A673 (cell line): ENCODE data around the gene TXN. TPM values are rescaled to one million over a fixed set of nuclear protein-coding genes. Genes with fewer than 3 reads are reported as not detected.

Experiments
- BruUV-seq: library from RNA; stranded (reverse); fragments of 400-500 nt; replicated peaks from 2 replicates; lab custom pipeline; 2021; lab: Mats Ljungman, UMichigan
- CTCF ChIA-PET: fragments of 300-600 bp; sonication (Branson Sonifier 250); formaldehyde crosslinking; loops from one replicate; lab custom pipeline; 2022; ENCODE audit warnings: antibody characterized with exemption; lab: Charles Lee
- POLR2A ChIA-PET: fragments of 300-600 bp; sonication (Branson Sonifier 250); formaldehyde crosslinking; loops from one replicate; lab custom pipeline; 2022; ENCODE audit warnings: antibody characterized with exemption; ENCODE audit not compliant: low non-redundant PET; lab: Charles Lee
- DNase-seq: peaks from one replicate; pipeline ENCODE4 v3.0.0-alpha.2; 2015; ENCODE audit warnings: low spot score
- H3K27ac ChIP-seq: fragments of 200-600 bp; sonication (generic); 2 replicates; pipeline ENCODE4 v1.5.1; 2016; ENCODE audit warnings: mixed run types, low read depth, mild to moderate bottlenecking, mixed read lengths, antibody characterized with exemption, low read length; ENCODE audit not compliant: poor library complexity, severe bottlenecking
- H3K27me3 ChIP-seq: fragments of 200-600 bp; sonication (generic); replicated peaks from 2 replicates; pipeline ENCODE4 v1.6.1; 2017; ENCODE audit warnings: mixed run types, low read depth, mild to moderate bottlenecking, mixed read lengths, antibody characterized with exemption, low read length; ENCODE audit not compliant: insufficient read depth, poor library complexity
- H3K36me3 ChIP-seq: fragments of 200-600 bp; sonication (generic); 2 replicates; pipeline ENCODE4 v1.6.1; 2016; ENCODE audit warnings: mixed run types, mild to moderate bottlenecking, mixed read lengths, antibody characterized with exemption, low read length; ENCODE audit not compliant: insufficient read depth, poor library complexity, severe bottlenecking
- H3K4me1 ChIP-seq: fragments of 200-600 bp; sonication (generic); 2 replicates; pipeline ENCODE4 v1.6.1; 2017; ENCODE audit warnings: mixed run types, mild to moderate bottlenecking, mixed read lengths, antibody characterized with exemption, low read length; ENCODE audit not compliant: insufficient read depth, poor library complexity, severe bottlenecking
- H3K4me3 ChIP-seq: fragments of 200-600 bp; sonication (generic); 2 replicates; pipeline ENCODE4 v1.5.1; 2016; ENCODE audit warnings: low read depth, mixed run types, mild to moderate bottlenecking, mixed read lengths, low read length; ENCODE audit not compliant: poor library complexity, severe bottlenecking
- H3K9me3 ChIP-seq: fragments of 200-600 bp; sonication (generic); 2 replicates; pipeline ENCODE4 v1.6.1; 2016; ENCODE audit warnings: mixed run types, low read depth, mild to moderate bottlenecking, mixed read lengths, antibody characterized with exemption, low read length; ENCODE audit not compliant: poor library complexity, severe bottlenecking
- CTCF ChIP-seq: fragments of 300-800, 200-600 bp; sonication (generic); conservative IDR thresholded peaks from 2 replicates; pipeline ENCODE4 v1.5.1; 2017; ENCODE audit warnings: low read depth, mild to moderate bottlenecking, antibody characterized with exemption, low read length, moderate library complexity, mixed read lengths
- EZH2 ChIP-seq: fragments of 200-600 bp; sonication (generic); IDR thresholded peaks from 2 replicates; pipeline ENCODE4 v1.6.1; 2017; ENCODE audit warnings: borderline replicate concordance, low read depth, mild to moderate bottlenecking, mixed read lengths, antibody characterized with exemption, low read length; ENCODE audit not compliant: poor library complexity, severe bottlenecking
- intact Hi-C: fragments of 100-400 bp; cut with micrococcal nuclease; formaldehyde crosslinking; loops from one replicate; pipeline ENCODE4 v1.10.0; 2022; ENCODE audit not compliant: unreplicated experiment
- total RNA-seq: library from RNA; stranded (reverse); gene quantifications from 2 replicates; pipeline ENCODE4 v1.2.3, GENCODE V29; 2021

The TXN gene
- total RNA-seq, 1 experiment from 2014 or later: 284 TPM

GRCh38 chr9:110214090-110214489, 42.2 kb downstream of the TXN start:
- DNase-seq: no peak
- H3K27ac ChIP-seq: no peak overlapping the region
- no peaks in the 10 kb centered on the region for H3K4me1 ChIP-seq
- BruUV-seq: no TSS peak
- H3K27me3 ChIP-seq: peaks cover 4% of the 10 kb centered on the region
- no peaks in the 10 kb centered on the region for H3K36me3 ChIP-seq
- intact Hi-C loops: no loop called here
- POLR2A ChIA-PET: no interaction called here
- no peaks in the 10 kb centered on the region for H3K9me3 ChIP-seq
- CTCF ChIA-PET: no interaction called here
- TF ChIP-seq CTCF: no peak
- no peak overlapping the region for H3K4me3 ChIP-seq

- POLR2A ChIA-PET: no interaction called here
- intact Hi-C loops: no loop called here
Observed at GRCh38 chr9:110213413-110214044, 42.8 kb downstream of the TXN start.

GRCh38 chr9:110208031-110208430, 48.3 kb downstream of the TXN start, which contains the start of gene C9orf152:
Gene C9orf152 (minus strand): TSS chr9:110208159. CDS start chr9:110207579, 580 bp downstream.
- Histone ChIP-seq H3K9me3 (no peaks in the 10 kb centered on the region), H3K27ac (no peak within 1 kb of the TSS), H3K4me1 (no peaks in the 10 kb centered on the region), H3K4me3 (no peak within 1 kb of the TSS), H3K27me3 (no peaks in the 10 kb centered on the region), H3K36me3 (no peaks in the 10 kb centered on the region)
- TF ChIP-seq CTCF: no peak
- TF ChIP-seq EZH2: no peak
- ChIA-PET POLR2A (no interaction called here), CTCF (no interaction called here)
- intact Hi-C loops: no loop called here
- DNase-seq: no peak
- BruUV-seq: no TSS peak

More at GRCh38 chr9:110213413-110214044, 42.8 kb downstream of the TXN start:
- no peak for DNase-seq
- H3K9me3 ChIP-seq: no peaks in the 10 kb centered on the region
- CTCF ChIA-PET: no interaction called here
- no peak overlapping the region for H3K4me3 ChIP-seq
- no peak overlapping the region for H3K27ac ChIP-seq
- H3K36me3 ChIP-seq: no peaks in the 10 kb centered on the region
- H3K27me3 ChIP-seq: peaks cover 4% of the 10 kb centered on the region
- no peak for TF ChIP-seq EZH2
- no peak for TF ChIP-seq CTCF
- no peaks in the 10 kb centered on the region for H3K4me1 ChIP-seq
- BruUV-seq: no TSS peak
